ENCODE data around the gene LHFPL4.

Gene LHFPL4

GRCh38 chr3:9480265-9480664 is 73.4 kb downstream of the LHFPL4 start:
- no peak for FAIRE-seq
- no peak for DNase-seq (ENCODE audit: insufficient read length, low spot score)

- FAIRE-seq (no peak), DNase-seq (ENCODE audit: insufficient read length, low spot score) (no peak)
Measured at GRCh38 chr3:9476935-9477334, 76.7 kb downstream of the LHFPL4 start.

GRCh38 chr3:9474482-9474881 is 79.1 kb downstream of the LHFPL4 start:
- FAIRE-seq (no peak), DNase-seq (ENCODE audit: insufficient read length, low spot score) (no peak)

- FAIRE-seq (no peak), DNase-seq (ENCODE audit: insufficient read length, low spot score) (no peak)
Measured at GRCh38 chr3:9473496-9474065, 80.0 kb downstream of the LHFPL4 start.

- FAIRE-seq (no peak), DNase-seq (ENCODE audit: insufficient read length, low spot score) (no peak)
Measured at GRCh38 chr3:9469986-9470385, 83.6 kb downstream of the LHFPL4 start.

GRCh38 chr3:9468460-9468859 is 85.2 kb downstream of the LHFPL4 start:
- DNase-seq (ENCODE audit: insufficient read length, low spot score) (no peak), FAIRE-seq (no peak)

GRCh38 chr3:9467451-9467850 is 86.2 kb downstream of the LHFPL4 start:
- FAIRE-seq (no peak), DNase-seq (ENCODE audit: insufficient read length, low spot score) (no peak)

- FAIRE-seq (no peak), DNase-seq (ENCODE audit: insufficient read length, low spot score) (no peak)
Measured at GRCh38 chr3:9455596-9456131, 98.0 kb downstream of the LHFPL4 start.

- no peak for DNase-seq (ENCODE audit: insufficient read length, low spot score)
- FAIRE-seq = no peak
Measured at GRCh38 chr3:9452417-9452816, 101.2 kb downstream of the LHFPL4 start.

GRCh38 chr3:9450991-9451390 is 102.6 kb downstream of the LHFPL4 start:
- no peak for DNase-seq (ENCODE audit: insufficient read length, low spot score)
- FAIRE-seq = no peak

- DNase-seq (ENCODE audit: insufficient read length, low spot score) = no peak
- no peak for FAIRE-seq
Measured at GRCh38 chr3:9450126-9450525, 103.5 kb downstream of the LHFPL4 start.

- no peak for FAIRE-seq
- no peak for DNase-seq (ENCODE audit: insufficient read length, low spot score)
Measured at GRCh38 chr3:9448643-9449042, 105.0 kb downstream of the LHFPL4 start.

Data from HTR-8/SVneo (cell line).